Gastroesophageal sphincter (tissue), 3 donors: ENCODE data around the gene SNED1.

Experiments
- CTCF ChIP-seq, 4 experiments: fragments of 200-600 bp in 2 of 4; fragments of 450-650 bp in 2 of 4; sonication (generic) in 1 of 4; IDR thresholded peaks; one replicate each; pipeline ENCODE4 v1.5.1; 2017 to 2019; ENCODE audit warnings: antibody characterized with exemption in 4 of 4, mild to moderate bottlenecking in 2 of 4, moderate library complexity in 2 of 4
- POLR2A ChIP-seq, 2 donors: fragments of 450-650 bp; IDR thresholded peaks; one replicate each; pipeline ENCODE4 v1.6.1; 2017; ENCODE audit warnings: antibody characterized with exemption in 2 of 2, mild to moderate bottlenecking in 2 of 2, moderate library complexity in 1 of 2
- POLR2AphosphoS5 ChIP-seq: sonication (generic); formaldehyde crosslinking; IDR thresholded peaks from one replicate; pipeline ENCODE4 v1.6.1; 2017; ENCODE audit warnings: antibody characterized with exemption

GRCh38 chr2:241020201-241020600 is 21.8 kb downstream of the SNED1 start:
- TF ChIP-seq CTCF (IDR thresholded peaks at IDR 0.05) (no peak), POLR2A (IDR thresholded peaks at IDR 0.05) (no peak), POLR2AphosphoS5 (no peak)
